ENCODE measurements around the gene LMNTD1.

The LMNTD1 gene

GRCh38 chr12:25531502-25532052 lies 21.5 kb downstream of the LMNTD1 start:
- no CpG with 5 or more reads among the region's 2 CpGs for WGBS (ENCODE audit: insufficient coverage)

GRCh38 chr12:25529738-25530137 lies 23.3 kb downstream of the LMNTD1 start:
- ChIA-PET CTCF (interaction anchor here (1.4 kb wide), 1 partner anchor 22 kb away, joined by 3 read pairs; no protein-coding TSS in a partner anchor), POLR2A (no interaction called here)
- Histone ChIP-seq H3K36me3 (ENCODE audit: control insufficient read depth in 4 of 4, insufficient read depth in 4 of 4, low read length in 3 of 4) (no peaks in the 10 kb centered on the region), H3K4me3 (ENCODE audit: control insufficient read depth in 1 of 7, extremely low read depth in 1 of 7, insufficient read depth in 4 of 7, low read depth in 2 of 7, low read length in 6 of 7) (no peak overlapping the region), H3K4me1 (ENCODE audit: control extremely low read depth in 1 of 4, control insufficient read depth in 4 of 4, insufficient read depth in 4 of 4, low read length in 3 of 4) (no peaks in the 10 kb centered on the region), H3K27me3 (replicated peaks in 2 of 5; ENCODE audit: control insufficient read depth in 4 of 5, insufficient read depth in 5 of 5, low read length in 4 of 5) (no peaks in the 10 kb centered on the region), H3K9me3 (ENCODE audit: control extremely low read depth in 1 of 5, control insufficient read depth in 4 of 5, insufficient read depth in 2 of 5, low read depth in 1 of 5, low read length in 4 of 5) (no peaks in the 10 kb centered on the region), H3K27ac (ENCODE audit: insufficient read depth in 1 of 2, low read depth in 1 of 2, low read length in 2 of 2, poor library complexity in 1 of 2, severe bottlenecking in 2 of 2) (no peak overlapping the region)
- DNase-seq: no peak

More at GRCh38 chr12:25531502-25532052, 21.5 kb downstream of the LMNTD1 start:
- H3K27ac ChIP-seq (ENCODE audit: insufficient read depth in 1 of 2, low read depth in 1 of 2, low read length in 2 of 2, poor library complexity in 1 of 2, severe bottlenecking in 2 of 2): no peak overlapping the region
- ChIA-PET POLR2A (no interaction called here), CTCF (no interaction called here)
- no peaks in the 10 kb centered on the region for H3K4me1 ChIP-seq (ENCODE audit: control extremely low read depth in 1 of 4, control insufficient read depth in 4 of 4, insufficient read depth in 4 of 4, low read length in 3 of 4)
- no peaks in the 10 kb centered on the region for H3K36me3 ChIP-seq (ENCODE audit: control insufficient read depth in 4 of 4, insufficient read depth in 4 of 4, low read length in 3 of 4)
- H3K4me3 ChIP-seq (ENCODE audit: control insufficient read depth in 1 of 7, extremely low read depth in 1 of 7, insufficient read depth in 4 of 7, low read depth in 2 of 7, low read length in 6 of 7): no peak overlapping the region
- H3K27me3 ChIP-seq (replicated peaks in 2 of 5; ENCODE audit: control insufficient read depth in 4 of 5, insufficient read depth in 5 of 5, low read length in 4 of 5): no peaks in the 10 kb centered on the region
- no peak for DNase-seq
- H3K9me3 ChIP-seq (ENCODE audit: control extremely low read depth in 1 of 5, control insufficient read depth in 4 of 5, insufficient read depth in 2 of 5, low read depth in 1 of 5, low read length in 4 of 5): no peaks in the 10 kb centered on the region

DNA sequence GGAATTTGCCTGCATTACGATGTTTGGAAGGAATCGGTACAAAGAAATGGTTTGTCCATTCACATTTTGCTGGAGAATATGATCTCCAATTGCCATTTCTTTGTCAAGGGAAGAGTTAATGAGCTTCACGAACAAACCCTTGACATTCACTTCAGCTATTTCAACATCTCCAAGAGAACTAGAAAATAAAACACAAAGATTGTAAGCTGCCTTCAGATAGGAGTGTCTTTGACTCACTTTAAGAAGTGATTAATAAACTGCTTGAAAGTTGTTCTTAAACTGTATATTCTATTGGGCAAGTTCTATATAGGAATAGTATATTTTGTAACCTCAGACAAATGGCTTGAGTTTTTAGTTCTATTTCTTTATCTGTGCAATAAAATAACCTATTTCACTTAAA lies 26.3 kb downstream of the LMNTD1 start:
- no peak for DNase-seq
- 100% methylated on average over 2 of the region's 3 CpGs for WGBS (ENCODE audit: insufficient coverage)
- Histone ChIP-seq H3K4me1 (ENCODE audit: control extremely low read depth in 1 of 4, control insufficient read depth in 4 of 4, insufficient read depth in 4 of 4, low read length in 3 of 4) (no peaks in the 10 kb centered on the region), H3K9me3 (ENCODE audit: control extremely low read depth in 1 of 5, control insufficient read depth in 4 of 5, insufficient read depth in 2 of 5, low read depth in 1 of 5, low read length in 4 of 5) (no peaks in the 10 kb centered on the region), H3K36me3 (ENCODE audit: control insufficient read depth in 4 of 4, insufficient read depth in 4 of 4, low read length in 3 of 4) (no peaks in the 10 kb centered on the region), H3K27ac (ENCODE audit: insufficient read depth in 1 of 2, low read depth in 1 of 2, low read length in 2 of 2, poor library complexity in 1 of 2, severe bottlenecking in 2 of 2) (no peak overlapping the region), H3K4me3 (ENCODE audit: control insufficient read depth in 1 of 7, extremely low read depth in 1 of 7, insufficient read depth in 4 of 7, low read depth in 2 of 7, low read length in 6 of 7) (no peak overlapping the region), H3K27me3 (replicated peaks in 2 of 5; ENCODE audit: control insufficient read depth in 4 of 5, insufficient read depth in 5 of 5, low read length in 4 of 5) (no peaks in the 10 kb centered on the region)
- ChIA-PET CTCF (no interaction called here), POLR2A (interaction anchor here (0.5 kb wide), 1 partner anchor 245 kb away, joined by 8 read pairs; no protein-coding TSS in a partner anchor)

- H3K27ac ChIP-seq (ENCODE audit: insufficient read depth in 1 of 2, low read depth in 1 of 2, low read length in 2 of 2, poor library complexity in 1 of 2, severe bottlenecking in 2 of 2): no peak overlapping the region
- no peaks in the 10 kb centered on the region for H3K27me3 ChIP-seq (replicated peaks in 2 of 5; ENCODE audit: control insufficient read depth in 4 of 5, insufficient read depth in 5 of 5, low read length in 4 of 5)
- H3K9me3 ChIP-seq (ENCODE audit: control extremely low read depth in 1 of 5, control insufficient read depth in 4 of 5, insufficient read depth in 2 of 5, low read depth in 1 of 5, low read length in 4 of 5): no peaks in the 10 kb centered on the region
- ChIA-PET POLR2A (no interaction called here), CTCF (no interaction called here)
- no peak for DNase-seq
- no peaks in the 10 kb centered on the region for H3K36me3 ChIP-seq (ENCODE audit: control insufficient read depth in 4 of 4, insufficient read depth in 4 of 4, low read length in 3 of 4)
- H3K4me1 ChIP-seq (ENCODE audit: control extremely low read depth in 1 of 4, control insufficient read depth in 4 of 4, insufficient read depth in 4 of 4, low read length in 3 of 4): no peaks in the 10 kb centered on the region
- H3K4me3 ChIP-seq (ENCODE audit: control insufficient read depth in 1 of 7, extremely low read depth in 1 of 7, insufficient read depth in 4 of 7, low read depth in 2 of 7, low read length in 6 of 7): no peak overlapping the region
Measured at GRCh38 chr12:25524366-25524765, 28.7 kb downstream of the LMNTD1 start.

GRCh38 chr12:25521625-25522256 lies 31.3 kb downstream of the LMNTD1 start:
- Histone ChIP-seq H3K27ac (ENCODE audit: insufficient read depth in 1 of 2, low read depth in 1 of 2, low read length in 2 of 2, poor library complexity in 1 of 2, severe bottlenecking in 2 of 2) (no peak overlapping the region), H3K4me1 (ENCODE audit: control extremely low read depth in 1 of 4, control insufficient read depth in 4 of 4, insufficient read depth in 4 of 4, low read length in 3 of 4) (no peaks in the 10 kb centered on the region), H3K9me3 (ENCODE audit: control extremely low read depth in 1 of 5, control insufficient read depth in 4 of 5, insufficient read depth in 2 of 5, low read depth in 1 of 5, low read length in 4 of 5) (no peaks in the 10 kb centered on the region), H3K27me3 (replicated peaks in 2 of 5; ENCODE audit: control insufficient read depth in 4 of 5, insufficient read depth in 5 of 5, low read length in 4 of 5) (no peaks in the 10 kb centered on the region), H3K36me3 (ENCODE audit: control insufficient read depth in 4 of 4, insufficient read depth in 4 of 4, low read length in 3 of 4) (no peaks in the 10 kb centered on the region), H3K4me3 (ENCODE audit: control insufficient read depth in 1 of 7, extremely low read depth in 1 of 7, insufficient read depth in 4 of 7, low read depth in 2 of 7, low read length in 6 of 7) (no peak overlapping the region)
- POLR2A ChIA-PET: no interaction called here
- DNase-seq: no peak
- WGBS (ENCODE audit: insufficient coverage): 100% methylated on average over 2 of the region's 5 CpGs
- CTCF ChIA-PET: interaction anchor here (1.1 to 1.2 kb wide), 2 partner anchors 15 to 20 kb away, joined by 3 read pairs; no protein-coding TSS in a partner anchor

- Histone ChIP-seq H3K36me3 (ENCODE audit: control insufficient read depth in 4 of 4, insufficient read depth in 4 of 4, low read length in 3 of 4) (no peaks in the 10 kb centered on the region), H3K9me3 (ENCODE audit: control extremely low read depth in 1 of 5, control insufficient read depth in 4 of 5, insufficient read depth in 2 of 5, low read depth in 1 of 5, low read length in 4 of 5) (no peaks in the 10 kb centered on the region), H3K27ac (ENCODE audit: insufficient read depth in 1 of 2, low read depth in 1 of 2, low read length in 2 of 2, poor library complexity in 1 of 2, severe bottlenecking in 2 of 2) (no peak overlapping the region), H3K27me3 (replicated peaks in 2 of 5; ENCODE audit: control insufficient read depth in 4 of 5, insufficient read depth in 5 of 5, low read length in 4 of 5) (no peaks in the 10 kb centered on the region), H3K4me3 (ENCODE audit: control insufficient read depth in 1 of 7, extremely low read depth in 1 of 7, insufficient read depth in 4 of 7, low read depth in 2 of 7, low read length in 6 of 7) (no peak overlapping the region), H3K4me1 (ENCODE audit: control extremely low read depth in 1 of 4, control insufficient read depth in 4 of 4, insufficient read depth in 4 of 4, low read length in 3 of 4) (no peaks in the 10 kb centered on the region)
- POLR2A ChIA-PET: no interaction called here
- 97% methylated on average over 5 of the region's 5 CpGs for WGBS (ENCODE audit: insufficient coverage)
- DNase-seq: peak in 1 of 3 donors; percentile 11
- CTCF ChIA-PET: no interaction called here
Measured at GRCh38 chr12:25518512-25518911, 34.6 kb downstream of the LMNTD1 start.

DNA sequence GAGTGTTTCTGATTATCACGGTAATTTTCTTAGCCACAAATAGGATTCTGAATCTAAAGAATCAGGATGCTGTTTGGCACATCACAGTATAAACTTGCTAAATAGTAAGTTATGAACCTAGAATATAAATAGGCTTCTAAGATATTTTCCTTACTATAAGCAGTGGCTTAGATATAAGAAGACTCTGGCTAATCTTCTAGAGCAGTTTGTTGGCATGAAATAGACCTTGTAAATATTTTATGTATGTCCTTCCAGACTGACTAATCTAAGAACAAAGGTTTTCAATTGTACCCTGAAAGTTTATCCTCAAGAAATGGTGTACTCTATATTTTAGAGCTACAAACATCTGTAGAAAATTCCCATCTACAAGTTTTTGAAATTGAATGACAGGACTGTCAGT lies 48.3 kb downstream of the LMNTD1 start:
- ChIA-PET CTCF (no interaction called here), POLR2A (no interaction called here)
- Histone ChIP-seq H3K27ac (ENCODE audit: insufficient read depth in 1 of 2, low read depth in 1 of 2, low read length in 2 of 2, poor library complexity in 1 of 2, severe bottlenecking in 2 of 2) (no peak overlapping the region), H3K4me1 (ENCODE audit: control extremely low read depth in 1 of 4, control insufficient read depth in 4 of 4, insufficient read depth in 4 of 4, low read length in 3 of 4) (peaks cover 0 to 7% (median 0%) of the 10 kb centered on the region in 4 experiments), H3K4me3 (ENCODE audit: control insufficient read depth in 1 of 7, extremely low read depth in 1 of 7, insufficient read depth in 4 of 7, low read depth in 2 of 7, low read length in 6 of 7) (no peak overlapping the region), H3K9me3 (ENCODE audit: control extremely low read depth in 1 of 5, control insufficient read depth in 4 of 5, insufficient read depth in 2 of 5, low read depth in 1 of 5, low read length in 4 of 5) (no peaks in the 10 kb centered on the region), H3K36me3 (ENCODE audit: control insufficient read depth in 4 of 4, insufficient read depth in 4 of 4, low read length in 3 of 4) (no peaks in the 10 kb centered on the region), H3K27me3 (replicated peaks in 2 of 5; ENCODE audit: control insufficient read depth in 4 of 5, insufficient read depth in 5 of 5, low read length in 4 of 5) (no peaks in the 10 kb centered on the region)
- WGBS (ENCODE audit: insufficient coverage): no CpG with 5 or more reads among the region's 1 CpG
- no peak for DNase-seq
